Smooth muscle cell (in vitro differentiated cells): Measurements from ENCODE around the gene DDX20. TPM values are rescaled to one million over a fixed set of nuclear protein-coding genes. Genes with fewer than 3 reads are reported as not detected.
A peak's percentile ranks its signal among the peaks of the same experiment; 100 is the strongest.

Experiments
- DNase-seq: peaks from one replicate; lab custom pipeline; 2025; ENCODE audit not compliant: unreplicated experiment; lab: John Stamatoyannopoulos, UW
- H2AFZ ChIP-seq: fragments of 200-600 bp; sonication (generic); 2 replicates; pipeline ENCODE4 v1.6.0; 2016; ENCODE audit warnings: antibody characterized with exemption, low read depth, mild to moderate bottlenecking
- H3F3A ChIP-seq: fragments of 200-600 bp; sonication (generic); 2 replicates; pipeline ENCODE4 v1.6.0; 2017; ENCODE audit warnings: antibody characterized with exemption, low read depth
- H3K27ac ChIP-seq: fragments of 200-600 bp; sonication (generic); 2 replicates; pipeline ENCODE4 v1.5.1; 2016; ENCODE audit warnings: low read depth, mild to moderate bottlenecking
- H3K27me3 ChIP-seq: fragments of 200-600 bp; sonication (generic); 2 replicates; pipeline ENCODE4 v1.6.1; 2016; ENCODE audit warnings: low read depth, mild to moderate bottlenecking
- H3K36me3 ChIP-seq: fragments of 200-600 bp; sonication (generic); 2 replicates; pipeline ENCODE4 v1.5.1; 2016; ENCODE audit warnings: low read depth
- H3K4me1 ChIP-seq: fragments of 200-600 bp; sonication (generic); 2 replicates; pipeline ENCODE4 v1.5.1; 2016; ENCODE audit warnings: low read depth
- H3K4me2 ChIP-seq: fragments of 200-600 bp; sonication (generic); 2 replicates; pipeline ENCODE4 v1.6.0; 2016; ENCODE audit warnings: mild to moderate bottlenecking
- H3K4me3 ChIP-seq: fragments of 200-600 bp; sonication (generic); 2 replicates; pipeline ENCODE4 v1.5.1; 2016; ENCODE audit warnings: mild to moderate bottlenecking
- H3K79me2 ChIP-seq: fragments of 200-600 bp; sonication (generic); 2 replicates; pipeline ENCODE4 v1.6.0; 2016; ENCODE audit warnings: low read depth, mild to moderate bottlenecking
- H3K9ac ChIP-seq: fragments of 200-600 bp; sonication (generic); 2 replicates; pipeline ENCODE4 v1.6.0; 2016; ENCODE audit warnings: low read depth
- H3K9me3 ChIP-seq: fragments of 200-600 bp; sonication (generic); replicated peaks from 2 replicates; pipeline ENCODE4 v1.5.1; 2016; ENCODE audit warnings: low read depth
- H4K20me1 ChIP-seq: fragments of 200-600 bp; sonication (generic); 2 replicates; pipeline ENCODE4 v1.6.0; 2016; ENCODE audit warnings: low read depth
- CTCF ChIP-seq: fragments of 200-600 bp; sonication (generic); IDR thresholded peaks from 2 replicates; pipeline ENCODE4 v1.5.1; 2017; ENCODE audit warnings: borderline replicate concordance, mild to moderate bottlenecking, antibody characterized with exemption; ENCODE audit not compliant: insufficient read depth, poor library complexity, severe bottlenecking
- WGBS: methylation state at CpG from one replicate; pipeline ENCODE4 v1.1.7; 2016; ENCODE audit warnings: low lambda C conversion rate; 5-methylcytosine and 5-hydroxymethylcytosine counted together
- polyA plus RNA-seq: library from polyadenylated mRNA; unstranded; fragments of >200 nt; fragmentation: Nextera tagmentation; extraction: Ambion mirVana; gene quantifications from 2 replicates; pipeline ENCODE4 v1.2.1, GENCODE V29; 2016
- total RNA-seq: library from RNA; depleted of rRNA; stranded (reverse); fragments of >200 nt; gene quantifications from 2 replicates; pipeline ENCODE4 v1.2.3, GENCODE V29; 2014

DDX20 gene
- total and polyA plus RNA-seq, 2 experiments from 2014 or later: 8.8 to 20.0 TPM

DNA sequence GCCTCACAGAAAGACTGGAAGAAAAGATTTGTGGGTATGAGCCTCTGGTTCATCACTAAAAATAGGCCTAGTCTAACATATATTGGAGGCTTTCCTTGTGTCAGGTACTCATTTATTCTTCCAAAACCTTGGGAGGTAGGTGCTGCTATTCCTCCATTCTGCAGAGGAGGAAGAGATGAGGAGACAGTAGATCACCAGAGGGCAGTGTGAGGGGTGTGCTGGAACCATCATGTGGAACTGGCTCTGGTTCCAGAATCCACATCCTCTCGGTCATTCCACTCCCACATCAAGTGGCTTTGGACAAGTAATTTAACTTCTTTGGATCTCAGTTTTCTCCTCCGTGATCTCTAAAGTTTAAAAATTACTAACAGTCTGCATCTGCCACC is 9.1 kb upstream of the DDX20 start:
- DNase-seq: no peak
- 90% methylated on average over 2 of the region's 2 CpGs for WGBS
- H3K4me1 ChIP-seq: peaks cover 10% of the 10 kb centered on the region

GRCh38 chr1:111747282-111747734 is 8.4 kb upstream of the DDX20 start:
- H3K27ac ChIP-seq: no peak overlapping the region

More for the DNA sequence above, 9.1 kb upstream of the DDX20 start:
- Histone ChIP-seq H3K79me2 (no peaks in the 10 kb centered on the region), H3K27me3 (peaks cover 6% of the 10 kb centered on the region), H3K36me3 (no peaks in the 10 kb centered on the region), H3K9ac (no peak overlapping the region), H3F3A (no peaks in the 10 kb centered on the region), H3K4me3 (no peak overlapping the region), H4K20me1 (no peaks in the 10 kb centered on the region), H3K27ac (no peak overlapping the region), H2AFZ (no peak overlapping the region), H3K9me3 (no peaks in the 10 kb centered on the region), H3K4me2 (no peak overlapping the region)
- TF ChIP-seq CTCF: no peak

GRCh38 chr1:111747947-111748346 is 7.8 kb upstream of the DDX20 start:
- 95% methylated on average over 4 of the region's 4 CpGs for WGBS
- no peak for TF ChIP-seq CTCF
- H4K20me1 ChIP-seq: no peaks in the 10 kb centered on the region

More at GRCh38 chr1:111747282-111747734, 8.4 kb upstream of the DDX20 start:
- Histone ChIP-seq H2AFZ (no peak overlapping the region), H3K4me3 (no peak overlapping the region), H3K27me3 (peaks cover under 1% of the 10 kb centered on the region), H3K9me3 (no peaks in the 10 kb centered on the region), H3F3A (no peaks in the 10 kb centered on the region), H3K4me1 (peaks cover 10% of the 10 kb centered on the region), H3K36me3 (no peaks in the 10 kb centered on the region), H3K79me2 (no peaks in the 10 kb centered on the region), H3K4me2 (no peak overlapping the region), H3K9ac (no peak overlapping the region), H4K20me1 (no peaks in the 10 kb centered on the region)
- peak; percentile 56 for TF ChIP-seq CTCF
- no peak for DNase-seq
- 26% methylated on average over 3 of the region's 3 CpGs for WGBS

DNA sequence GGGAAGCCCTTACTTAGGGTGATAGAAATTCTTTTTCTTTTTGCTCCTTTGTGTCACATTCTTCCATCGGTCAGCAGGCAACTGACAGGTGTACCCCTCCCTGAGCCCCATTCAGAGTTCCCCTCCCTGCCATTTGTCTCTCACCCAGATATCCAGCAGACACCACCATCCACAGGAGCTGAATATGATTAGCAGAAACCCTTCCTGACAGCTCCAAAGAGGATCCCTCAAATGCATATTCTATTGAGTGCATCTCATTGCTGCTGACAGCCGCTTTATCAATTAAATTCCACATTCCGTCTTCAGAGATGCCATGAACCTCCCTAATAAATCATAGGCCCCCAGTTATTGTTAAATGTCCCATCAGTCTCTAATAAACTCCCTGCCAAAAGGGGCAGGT is 6.1 kb upstream of the DDX20 start:
- no peak overlapping the region for H2AFZ ChIP-seq
- H3K27ac ChIP-seq: no peak overlapping the region
- no peak for TF ChIP-seq CTCF
- H3K4me1 ChIP-seq: peaks cover 10% of the 10 kb centered on the region
- H3K36me3 ChIP-seq: no peaks in the 10 kb centered on the region
- H3F3A ChIP-seq: no peaks in the 10 kb centered on the region
- H3K79me2 ChIP-seq: no peaks in the 10 kb centered on the region
- H3K27me3 ChIP-seq: no peaks in the 10 kb centered on the region
- 62% methylated on average over 3 of the region's 3 CpGs for WGBS
- DNase-seq: no peak
- no peak overlapping the region for H3K4me2 ChIP-seq
- H3K9me3 ChIP-seq: no peaks in the 10 kb centered on the region
- no peak overlapping the region for H3K4me3 ChIP-seq
- no peaks in the 10 kb centered on the region for H4K20me1 ChIP-seq
- H3K9ac ChIP-seq: no peak overlapping the region

More at GRCh38 chr1:111747947-111748346, 7.8 kb upstream of the DDX20 start:
- no peak overlapping the region for H2AFZ ChIP-seq
- H3K4me3 ChIP-seq: no peak overlapping the region
- no peaks in the 10 kb centered on the region for H3K9me3 ChIP-seq
- no peak overlapping the region for H3K4me2 ChIP-seq
- no peaks in the 10 kb centered on the region for H3K79me2 ChIP-seq
- no peaks in the 10 kb centered on the region for H3K36me3 ChIP-seq
- H3K9ac ChIP-seq: no peak overlapping the region
- H3F3A ChIP-seq: no peaks in the 10 kb centered on the region
- DNase-seq: no peak
- H3K27ac ChIP-seq: no peak overlapping the region
- H3K27me3 ChIP-seq: no peaks in the 10 kb centered on the region
- H3K4me1 ChIP-seq: peaks cover 10% of the 10 kb centered on the region
